GM10248 (cell line): ENCODE measurements around the gene LRCH1.
A peak's percentile ranks its signal among the peaks of the same experiment; 100 is the strongest.

Experiments used
- CTCF ChIA-PET: fragments of 300-600 bp; sonication (Branson Sonifier 250); formaldehyde crosslinking; extraction: SDS; loops from one replicate; lab custom pipeline; 2021; ENCODE audit warnings: antibody characterized with exemption; lab: Yijun Ruan, JAX
- POLR2A ChIA-PET: fragments of 350-650 bp; sonication (Branson Sonifier 250); formaldehyde crosslinking; extraction: SDS; loops from one replicate; lab custom pipeline; 2020; ENCODE audit warnings: antibody characterized with exemption; lab: Yijun Ruan, JAX
- DNase-seq: peaks from one replicate; pipeline ENCODE4 v3.0.0; 2012; ENCODE audit errors: extremely low spot score
- TF ChIP-seq, protein P1 (sequence below): IDR thresholded peaks from 2 replicates; pipeline ENCODE4 v1.5.1; 2012; ENCODE audit warnings: mild to moderate bottlenecking, low read depth; ENCODE audit errors: extremely low read depth, missing control alignments, control extremely low read depth

Gene LRCH1

GRCh38 chr13:46676378-46676725 lies 123.4 kb downstream of the LRCH1 start:
- CTCF ChIA-PET = interaction anchor here (0.9 to 1.3 kb wide), 2 partner anchors 9 to 23 kb away, joined by 3 read pairs; no protein-coding TSS in a partner anchor
- POLR2A ChIA-PET = no interaction called here
- TF ChIP-seq, protein P1, sequence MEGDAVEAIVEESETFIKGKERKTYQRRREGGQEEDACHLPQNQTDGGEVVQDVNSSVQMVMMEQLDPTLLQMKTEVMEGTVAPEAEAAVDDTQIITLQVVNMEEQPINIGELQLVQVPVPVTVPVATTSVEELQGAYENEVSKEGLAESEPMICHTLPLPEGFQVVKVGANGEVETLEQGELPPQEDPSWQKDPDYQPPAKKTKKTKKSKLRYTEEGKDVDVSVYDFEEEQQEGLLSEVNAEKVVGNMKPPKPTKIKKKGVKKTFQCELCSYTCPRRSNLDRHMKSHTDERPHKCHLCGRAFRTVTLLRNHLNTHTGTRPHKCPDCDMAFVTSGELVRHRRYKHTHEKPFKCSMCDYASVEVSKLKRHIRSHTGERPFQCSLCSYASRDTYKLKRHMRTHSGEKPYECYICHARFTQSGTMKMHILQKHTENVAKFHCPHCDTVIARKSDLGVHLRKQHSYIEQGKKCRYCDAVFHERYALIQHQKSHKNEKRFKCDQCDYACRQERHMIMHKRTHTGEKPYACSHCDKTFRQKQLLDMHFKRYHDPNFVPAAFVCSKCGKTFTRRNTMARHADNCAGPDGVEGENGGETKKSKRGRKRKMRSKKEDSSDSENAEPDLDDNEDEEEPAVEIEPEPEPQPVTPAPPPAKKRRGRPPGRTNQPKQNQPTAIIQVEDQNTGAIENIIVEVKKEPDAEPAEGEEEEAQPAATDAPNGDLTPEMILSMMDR = no peak
- no peak for DNase-seq

- TF ChIP-seq, protein P1 = peak; percentile 3
- ChIA-PET CTCF (interaction anchor here (1.0 to 3.3 kb wide), 5 partner anchors 10 to 114 kb away, joined by 3 to 13 read pairs (median 6); no protein-coding TSS in a partner anchor), POLR2A (interaction anchor here (0.7 kb wide), 1 partner anchor 126 kb away, joined by 3 read pairs; the partner anchor contains the start of gene LRCH1)
- DNase-seq = peak; percentile 73
These were observed 126.6 kb downstream of the LRCH1 start for GRCh38 chr13:46679369-46680120.

- POLR2A ChIA-PET = no interaction called here
- CTCF ChIA-PET = interaction anchor here (1.4 to 1.5 kb wide), 3 partner anchors 34 to 130 kb away, joined by 3 to 6 read pairs (median 3); no protein-coding TSS in a partner anchor
These were observed 129.0 kb downstream of the LRCH1 start for GRCh38 chr13:46682015-46682414.

GRCh38 chr13:46682707-46683106 lies 129.7 kb downstream of the LRCH1 start:
- POLR2A ChIA-PET = no interaction called here

More at GRCh38 chr13:46682015-46682414, 129.0 kb downstream of the LRCH1 start:
- TF ChIP-seq, protein P1 = no peak
- no peak for DNase-seq

GRCh38 chr13:46683676-46684260 lies 130.8 kb downstream of the LRCH1 start:
- TF ChIP-seq, protein P1 = no peak
- DNase-seq = no peak
- POLR2A ChIA-PET = interaction anchor here (0.9 kb wide), 1 partner anchor 65 kb away, joined by 3 read pairs; no protein-coding TSS in a partner anchor
- CTCF ChIA-PET = interaction anchor here (1.2 to 1.5 kb wide), 4 partner anchors 10 to 132 kb away, joined by 3 to 6 read pairs (median 4); no protein-coding TSS in a partner anchor

More at GRCh38 chr13:46682707-46683106, 129.7 kb downstream of the LRCH1 start:
- CTCF ChIA-PET = interaction anchor here (1.2 to 1.4 kb wide), 2 partner anchors 36 to 131 kb away, joined by 3 to 6 read pairs; no protein-coding TSS in a partner anchor
- no peak for DNase-seq
- TF ChIP-seq, protein P1 = no peak

- ChIA-PET CTCF (interaction anchor here (0.9 to 1.6 kb wide), 5 partner anchors 10 to 133 kb away, joined by 3 to 6 read pairs (median 4); no protein-coding TSS in a partner anchor), POLR2A (no interaction called here)
- TF ChIP-seq, protein P1 = no peak
- no peak for DNase-seq
These were observed 131.5 kb downstream of the LRCH1 start for GRCh38 chr13:46684287-46685001.
